Osteocyte (in vitro differentiated cells): Measurements from ENCODE around the gene TMEM117. TPM values are rescaled to one million over a fixed set of nuclear protein-coding genes. Genes with fewer than 3 reads are reported as not detected.

Source experiments
- DNase-seq: peaks from one replicate; pipeline ENCODE4 v3.0.0; 2021; ENCODE audit warnings: mixed read lengths; ENCODE audit not compliant: unreplicated experiment; ENCODE audit errors: extremely low spot score
- H3K27ac Mint-ChIP-seq: one replicate; pipeline ENCODE4 v1.8.0; 2021; ENCODE audit warnings: mild to moderate bottlenecking, mixed read lengths; ENCODE audit not compliant: unreplicated experiment
- H3K27me3 Mint-ChIP-seq: one replicate; pipeline ENCODE4 v1.8.0; 2021; ENCODE audit warnings: mixed read lengths; ENCODE audit not compliant: unreplicated experiment
- H3K36me3 Mint-ChIP-seq: one replicate; pipeline ENCODE4 v1.8.0; 2021; ENCODE audit warnings: mixed read lengths; ENCODE audit not compliant: unreplicated experiment
- H3K4me1 Mint-ChIP-seq: one replicate; pipeline ENCODE4 v1.8.0; 2021; ENCODE audit warnings: mixed read lengths; ENCODE audit not compliant: unreplicated experiment
- H3K4me3 Mint-ChIP-seq: one replicate; pipeline ENCODE4 v1.8.0; 2021; ENCODE audit warnings: mild to moderate bottlenecking, moderate library complexity, mixed read lengths; ENCODE audit not compliant: unreplicated experiment
- H3K9me3 Mint-ChIP-seq: one replicate; pipeline ENCODE4 v1.8.0; 2021; ENCODE audit warnings: mixed read lengths; ENCODE audit not compliant: unreplicated experiment
- CTCF ChIP-seq: fragments of 200-600 bp; sonication (generic); IDR thresholded peaks from 2 replicates; pipeline ENCODE4 v1.5.0; 2021; ENCODE audit warnings: antibody characterized with exemption, mild to moderate bottlenecking, moderate library complexity
- total RNA-seq: library from RNA; stranded (reverse); gene quantifications from 2 replicates; pipeline ENCODE4 v1.2.1, GENCODE V29; 2021

Gene TMEM117
- total RNA-seq, 1 donor from 2014 or later = 14.2 TPM

- TF ChIP-seq CTCF = no peak
- Mint-ChIP-seq H3K36me3 (no peaks in the 10 kb centered on the region), H3K4me1 (no peaks in the 10 kb centered on the region), H3K9me3 (peaks cover 3% of the 10 kb centered on the region), H3K27ac (no peak overlapping the region), H3K4me3 (no peak overlapping the region), H3K27me3 (no peaks in the 10 kb centered on the region)
- no peak for DNase-seq
These were observed 137.5 kb downstream of the TMEM117 start for GRCh38 chr12:43973385-43973784.

- Mint-ChIP-seq H3K27ac (no peak overlapping the region), H3K4me3 (no peak overlapping the region)
- DNase-seq = no peak
These were observed 138.1 kb downstream of the TMEM117 start for GRCh38 chr12:43973993-43974392.

GRCh38 chr12:43976027-43976426 lies 140.1 kb downstream of the TMEM117 start:
- Mint-ChIP-seq H3K4me3 (no peak overlapping the region), H3K9me3 (peaks cover 3% of the 10 kb centered on the region), H3K27ac (no peak overlapping the region), H3K36me3 (no peaks in the 10 kb centered on the region), H3K4me1 (no peaks in the 10 kb centered on the region), H3K27me3 (no peaks in the 10 kb centered on the region)
- no peak for DNase-seq
- TF ChIP-seq CTCF = no peak

More at GRCh38 chr12:43973993-43974392, 138.1 kb downstream of the TMEM117 start:
- no peak for TF ChIP-seq CTCF
- Mint-ChIP-seq H3K27me3 (no peaks in the 10 kb centered on the region), H3K4me1 (no peaks in the 10 kb centered on the region), H3K36me3 (no peaks in the 10 kb centered on the region), H3K9me3 (peaks cover 3% of the 10 kb centered on the region)

GRCh38 chr12:43978556-43978955 lies 142.7 kb downstream of the TMEM117 start:
- H3K4me1 Mint-ChIP-seq = no peaks in the 10 kb centered on the region
- no peak for DNase-seq
- no peak overlapping the region for H3K4me3 Mint-ChIP-seq
- no peak overlapping the region for H3K27ac Mint-ChIP-seq
- TF ChIP-seq CTCF = no peak
- no peaks in the 10 kb centered on the region for H3K36me3 Mint-ChIP-seq
- no peaks in the 10 kb centered on the region for H3K27me3 Mint-ChIP-seq
- no peaks in the 10 kb centered on the region for H3K9me3 Mint-ChIP-seq

GRCh38 chr12:43979450-43979849 lies 143.6 kb downstream of the TMEM117 start:
- Mint-ChIP-seq H3K4me1 (no peaks in the 10 kb centered on the region), H3K9me3 (no peaks in the 10 kb centered on the region), H3K4me3 (no peak overlapping the region), H3K27me3 (no peaks in the 10 kb centered on the region), H3K36me3 (no peaks in the 10 kb centered on the region), H3K27ac (no peak overlapping the region)
- no peak for DNase-seq
- TF ChIP-seq CTCF = no peak
